PFSK-1 (cell line): ENCODE data around the gene TAC4.

Experiments
- POLR2AphosphoS5 ChIP-seq: IDR thresholded peaks from 2 replicates; pipeline ENCODE4 v1.6.1; 2012; ENCODE audit warnings: low read depth, mild to moderate bottlenecking, control low read depth, low read length, moderate library complexity
- REST ChIP-seq, 2 experiments: IDR thresholded peaks; 2 replicates each; pipeline versions ENCODE4 v1.6.1 to v1.8.0; 2011 to 2012; ENCODE audit warnings: low read depth in 2 of 2, low read length in 2 of 2, control low read depth in 1 of 2, inconsistent platforms in 1 of 2, mild to moderate bottlenecking in 1 of 2, moderate library complexity in 1 of 2; ENCODE audit not compliant: insufficient read depth in 1 of 2
- SIN3A ChIP-seq: IDR thresholded peaks from 2 replicates; pipeline ENCODE4 v1.6.1; 2012; ENCODE audit warnings: mild to moderate bottlenecking, low read length, moderate library complexity, borderline replicate concordance; ENCODE audit not compliant: insufficient read depth
- TAF1 ChIP-seq: IDR thresholded peaks from 2 replicates; pipeline ENCODE4 v1.6.1; 2012; ENCODE audit warnings: low read length, control low read depth, borderline replicate concordance; ENCODE audit not compliant: insufficient read depth

GRCh38 chr17:49861150-49861884, 13.4 kb upstream of the TAC4 start:
- TF ChIP-seq POLR2AphosphoS5 (no peak), TAF1 (no peak), REST (IDR thresholded peaks at IDR 0.05; ENCODE audit: insufficient read depth in 1 of 2, low read depth in 2 of 2, low read length in 2 of 2) (no peak), SIN3A (no peak)
